IPS DF 6.9 (cell line): Measurements from ENCODE around the gene GPR12.

ENCODE experiments used
- DNase-seq: peaks from one replicate; pipeline ENCODE4 v3.0.0-alpha.2; 2013; ENCODE audit warnings: low read depth, low spot score
- H3K27ac ChIP-seq: one replicate; pipeline ENCODE4 v1.5.1; 2013; ENCODE audit warnings: low read length, control low read depth
- H3K27me3 ChIP-seq: 2 replicates; pipeline ENCODE4 v1.6.1; 2013; ENCODE audit warnings: mild to moderate bottlenecking, low read length; ENCODE audit not compliant: control insufficient read depth, insufficient read depth
- H3K36me3 ChIP-seq: 2 replicates; pipeline ENCODE4 v1.6.1; 2013; ENCODE audit warnings: low read length; ENCODE audit not compliant: control insufficient read depth, insufficient read depth
- H3K4me1 ChIP-seq: 2 replicates; pipeline ENCODE4 v1.6.1; 2013; ENCODE audit warnings: low read length; ENCODE audit not compliant: control insufficient read depth, insufficient read depth
- H3K4me3 ChIP-seq: 2 replicates; pipeline ENCODE4 v1.5.1; 2013; ENCODE audit warnings: mild to moderate bottlenecking, low read length
- H3K9me3 ChIP-seq: 2 replicates; pipeline ENCODE4 v1.6.1; 2013; ENCODE audit warnings: low read length, inconsistent platforms; ENCODE audit not compliant: control insufficient read depth, insufficient read depth
- WGBS: extraction: QIAGEN DNeasy Blood & Tissue Kit; methylation state at CpG from one replicate; pipeline ENCODE4 v1.1.7; 2013; ENCODE audit warnings: mixed read lengths, missing lambda C conversion rate; ENCODE audit not compliant: insufficient read length, insufficient coverage; 5-methylcytosine and 5-hydroxymethylcytosine counted together

Gene GPR12

GRCh38 chr13:26772531-26772930 is 11.9 kb upstream of the GPR12 start:
- no peaks in the 10 kb centered on the region for H3K36me3 ChIP-seq
- no peak for DNase-seq
- no peaks in the 10 kb centered on the region for H3K9me3 ChIP-seq
- no peaks in the 10 kb centered on the region for H3K4me1 ChIP-seq
- no CpG with 5 or more reads among the region's 5 CpGs for WGBS
- no peak overlapping the region for H3K4me3 ChIP-seq
- H3K27me3 ChIP-seq, result no peaks in the 10 kb centered on the region
- H3K27ac ChIP-seq, result no peak overlapping the region

- no peak overlapping the region for H3K27ac ChIP-seq
- H3K4me1 ChIP-seq, result no peaks in the 10 kb centered on the region
- H3K4me3 ChIP-seq, result no peak overlapping the region
- H3K9me3 ChIP-seq, result no peaks in the 10 kb centered on the region
- H3K36me3 ChIP-seq, result no peaks in the 10 kb centered on the region
- WGBS, result no CpG with 5 or more reads among the region's 12 CpGs
- DNase-seq, result no peak
- H3K27me3 ChIP-seq, result no peaks in the 10 kb centered on the region
These were observed 11.2 kb upstream of the GPR12 start for GRCh38 chr13:26771796-26772195.

GRCh38 chr13:26762745-26763345 is 2.3 kb upstream of the GPR12 start:
- Histone ChIP-seq H3K4me3 (no peak overlapping the region), H3K4me1 (no peaks in the 10 kb centered on the region; the same call in 1 of the 2 replicates), H3K27ac (no peak overlapping the region), H3K36me3 (no peaks in the 10 kb centered on the region), H3K9me3 (no peaks in the 10 kb centered on the region), H3K27me3 (peaks cover 29% of the 10 kb centered on the region)
- DNase-seq, result no peak
- no CpG with 5 or more reads among the region's 4 CpGs for WGBS

GRCh38 chr13:26760832-26761582 is 421 bp upstream of the GPR12 start:
- WGBS, result no CpG with 5 or more reads among the region's 41 CpGs
- DNase-seq, result no peak
- Histone ChIP-seq H3K36me3 (no peaks in the 10 kb centered on the region), H3K4me3 (peak overlapping the region; percentile 44; the same call in 1 of the 2 replicates), H3K27ac (no peak overlapping the region), H3K9me3 (no peaks in the 10 kb centered on the region), H3K4me1 (no peaks in the 10 kb centered on the region; the same call in 1 of the 2 replicates), H3K27me3 (peaks cover 29% of the 10 kb centered on the region)

- Histone ChIP-seq H3K27me3 (peaks cover 29% of the 10 kb centered on the region), H3K4me1 (no peaks in the 10 kb centered on the region; the same call in 1 of the 2 replicates), H3K36me3 (no peaks in the 10 kb centered on the region), H3K27ac (no peak overlapping the region), H3K4me3 (no peak overlapping the region), H3K9me3 (no peaks in the 10 kb centered on the region)
- no CpG with 5 or more reads among the region's 27 CpGs for WGBS
- DNase-seq, result no peak
These were observed 1.2 kb downstream of the GPR12 start for GRCh38 chr13:26759249-26759906.

GRCh38 chr13:26758496-26759157 is 2.0 kb downstream of the GPR12 start:
- peaks cover 29% of the 10 kb centered on the region for H3K27me3 ChIP-seq
- no peak overlapping the region for H3K4me3 ChIP-seq
- H3K4me1 ChIP-seq, result no peaks in the 10 kb centered on the region; the same call in 1 of the 2 replicates
- no peak overlapping the region for H3K27ac ChIP-seq
- DNase-seq, result no peak
- H3K9me3 ChIP-seq, result no peaks in the 10 kb centered on the region
- no CpG with 5 or more reads among the region's 18 CpGs for WGBS
- H3K36me3 ChIP-seq, result no peaks in the 10 kb centered on the region

GRCh38 chr13:26756961-26757360 is 3.6 kb downstream of the GPR12 start:
- DNase-seq, result no peak
- WGBS, result no CpG with 5 or more reads among the region's 3 CpGs

GRCh38 chr13:26752671-26753070 is 7.9 kb downstream of the GPR12 start:
- Histone ChIP-seq H3K27ac (no peak overlapping the region), H3K4me1 (no peaks in the 10 kb centered on the region), H3K36me3 (no peaks in the 10 kb centered on the region), H3K4me3 (no peak overlapping the region), H3K27me3 (no peaks in the 10 kb centered on the region), H3K9me3 (no peaks in the 10 kb centered on the region)
- no CpG with 5 or more reads among the region's 2 CpGs for WGBS
- DNase-seq, result no peak

More at GRCh38 chr13:26756961-26757360, 3.6 kb downstream of the GPR12 start:
- Histone ChIP-seq H3K9me3 (no peaks in the 10 kb centered on the region), H3K36me3 (no peaks in the 10 kb centered on the region), H3K4me3 (no peak overlapping the region), H3K4me1 (no peaks in the 10 kb centered on the region; the same call in 1 of the 2 replicates), H3K27me3 (peaks cover 27% of the 10 kb centered on the region), H3K27ac (no peak overlapping the region)

- Histone ChIP-seq H3K9me3 (no peaks in the 10 kb centered on the region), H3K4me3 (no peak overlapping the region), H3K27ac (no peak overlapping the region), H3K36me3 (no peaks in the 10 kb centered on the region), H3K4me1 (no peaks in the 10 kb centered on the region), H3K27me3 (no peaks in the 10 kb centered on the region)
- WGBS, result no CpG with 5 or more reads among the region's 3 CpGs
- no peak for DNase-seq
These were observed 10.7 kb downstream of the GPR12 start for GRCh38 chr13:26749905-26750304.

- no peak for DNase-seq
- H3K4me3 ChIP-seq, result no peak overlapping the region
- no peaks in the 10 kb centered on the region for H3K36me3 ChIP-seq
- H3K4me1 ChIP-seq, result no peaks in the 10 kb centered on the region
- WGBS, result no CpG with 5 or more reads among the region's 8 CpGs
- no peaks in the 10 kb centered on the region for H3K9me3 ChIP-seq
- H3K27me3 ChIP-seq, result no peaks in the 10 kb centered on the region
- no peak overlapping the region for H3K27ac ChIP-seq
These were observed 11.3 kb downstream of the GPR12 start for GRCh38 chr13:26749285-26749684.
